ENCODE data around the gene C2CD3. TPM values are rescaled to one million over a fixed set of nuclear protein-coding genes. Genes with fewer than 3 reads are reported as not detected.

Gene C2CD3
- total and polyA plus RNA-seq, 10 of the 15 experiments (the other 5 are each of a cell fraction or from before 2014, with no cell fraction given): 2.3 to 24.0 (median 16.3) TPM

DNA sequence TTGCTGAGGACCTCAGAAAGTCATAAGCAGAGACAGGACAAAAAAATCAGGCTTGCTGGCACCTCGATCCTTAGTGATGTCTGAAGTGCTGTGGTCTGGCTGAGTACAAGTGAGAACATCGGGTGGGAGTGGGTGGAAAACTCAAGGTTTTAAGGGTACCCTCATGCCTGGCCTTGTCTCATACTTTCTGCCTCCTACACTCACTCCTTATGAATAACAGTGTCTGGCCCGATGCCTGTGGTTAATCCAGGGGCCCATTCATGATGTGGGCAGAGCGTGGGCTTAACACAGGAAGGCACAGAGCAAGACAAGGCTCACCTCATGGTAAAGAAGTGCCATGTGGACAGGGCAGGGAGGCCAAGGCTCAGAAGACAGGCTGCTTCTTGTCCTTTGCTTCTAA, 150.9 kb downstream of the C2CD3 start (continued):
- TF ChIP-seq, protein P1, sequence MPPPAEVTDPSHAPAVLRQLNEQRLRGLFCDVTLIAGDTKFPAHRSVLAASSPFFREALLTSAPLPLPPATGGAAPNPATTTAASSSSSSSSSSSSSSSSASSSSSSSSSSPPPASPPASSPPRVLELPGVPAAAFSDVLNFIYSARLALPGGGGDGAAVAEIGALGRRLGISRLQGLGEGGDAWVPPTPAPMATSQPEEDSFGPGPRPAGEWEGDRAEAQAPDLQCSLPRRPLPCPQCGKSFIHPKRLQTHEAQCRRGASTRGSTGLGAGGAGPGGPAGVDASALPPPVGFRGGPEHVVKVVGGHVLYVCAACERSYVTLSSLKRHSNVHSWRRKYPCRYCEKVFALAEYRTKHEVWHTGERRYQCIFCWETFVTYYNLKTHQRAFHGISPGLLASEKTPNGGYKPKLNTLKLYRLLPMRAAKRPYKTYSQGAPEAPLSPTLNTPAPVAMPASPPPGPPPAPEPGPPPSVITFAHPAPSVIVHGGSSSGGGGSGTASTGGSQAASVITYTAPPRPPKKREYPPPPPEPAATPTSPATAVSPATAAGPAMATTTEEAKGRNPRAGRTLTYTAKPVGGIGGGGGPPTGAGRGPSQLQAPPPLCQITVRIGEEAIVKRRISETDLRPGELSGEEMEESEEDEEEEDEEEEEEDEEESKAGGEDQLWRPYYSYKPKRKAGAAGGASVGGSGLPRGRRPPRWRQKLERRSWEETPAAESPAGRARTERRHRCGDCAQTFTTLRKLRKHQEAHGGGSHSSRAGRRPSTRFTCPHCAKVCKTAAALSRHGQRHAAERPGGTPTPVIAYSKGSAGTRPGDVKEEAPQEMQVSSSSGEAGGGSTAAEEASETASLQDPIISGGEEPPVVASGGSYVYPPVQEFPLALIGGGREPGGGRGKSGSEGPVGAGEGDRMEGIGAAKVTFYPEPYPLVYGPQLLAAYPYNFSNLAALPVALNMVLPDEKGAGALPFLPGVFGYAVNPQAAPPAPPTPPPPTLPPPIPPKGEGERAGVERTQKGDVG (CRISPR knock-in tag; IDR thresholded peaks at IDR 0.05): no peak

DNA sequence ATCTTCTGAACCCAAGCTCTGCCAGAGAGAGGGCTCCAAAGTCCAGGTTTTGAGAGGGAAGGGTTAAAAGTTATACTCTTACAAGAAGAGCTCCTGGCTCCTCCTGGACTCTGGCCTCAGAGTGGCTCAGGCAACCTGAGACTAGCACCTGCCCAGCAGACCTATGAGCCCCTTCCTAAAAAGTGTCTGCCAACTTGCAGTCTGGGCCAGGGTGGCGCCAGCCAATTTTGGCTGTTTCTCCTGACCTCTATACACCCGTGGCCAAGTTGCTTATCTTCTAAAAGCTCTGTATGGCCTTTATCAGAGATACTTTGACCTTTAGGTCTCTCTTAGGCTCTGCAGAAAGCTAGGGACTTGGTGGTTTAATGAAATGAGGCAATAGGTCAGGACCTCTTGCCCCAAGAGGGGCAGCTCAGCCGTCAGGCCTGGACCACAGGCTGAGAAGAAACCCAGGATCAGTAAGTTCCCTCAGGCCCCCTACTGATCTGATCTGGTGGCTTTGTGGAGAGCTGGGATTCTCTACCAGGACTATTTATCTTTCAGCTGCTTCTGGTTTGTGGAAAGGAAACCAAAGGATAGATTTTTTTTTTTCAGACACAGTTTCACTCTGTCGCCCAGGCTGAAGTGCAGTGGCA, 151.6 kb downstream of the C2CD3 start:
- Histone ChIP-seq H3K4me1 (ENCODE audit: control insufficient read depth, insufficient read depth, low read length) (peaks cover 21% of the 10 kb centered on the region), H3K4me2 (ENCODE audit: control insufficient read depth, insufficient read depth) (no peak overlapping the region), H3K27me3 (replicated peaks in 1 of 2; ENCODE audit: control insufficient read depth in 2 of 2, insufficient read depth in 2 of 2, low read length in 1 of 2) (no peaks in the 10 kb centered on the region), H3K79me2 (ENCODE audit: control insufficient read depth, insufficient read depth, low read length) (no peaks in the 10 kb centered on the region), H3K27ac (ENCODE audit: control insufficient read depth, insufficient read depth) (no peak overlapping the region), H3K9me3 (replicated peaks; ENCODE audit: control insufficient read depth, insufficient read depth, low read length) (no peaks in the 10 kb centered on the region), H3K9ac (ENCODE audit: control insufficient read depth, insufficient read depth, low read length) (no peak overlapping the region), H4K20me1 (ENCODE audit: control insufficient read depth, insufficient read depth) (no peaks in the 10 kb centered on the region), H3K36me3 (ENCODE audit: control insufficient read depth in 2 of 2, insufficient read depth in 2 of 2, low read length in 1 of 2) (peaks cover 0 to 1% of the 10 kb centered on the region in 2 experiments; a peak in 3 of 4 replicates), H3K4me3 (no peak overlapping the region), H2AFZ (ENCODE audit: control insufficient read depth, low read depth, low read length) (no peak overlapping the region)
- in situ Hi-C loops (cut with MboI) (no loop called here), intact Hi-C loops (cut with micrococcal nuclease; ENCODE audit: unreplicated experiment) (no loop called here)
- 0 out of 2 replicates have a peak, but pooled peaks have one; percentile 19 for TF ChIP-seq NR2F1 (conservative IDR thresholded peaks at IDR 0.05)
- no peak for TF ChIP-seq SRF (IDR thresholded peaks at IDR 0.05; ENCODE audit: low read depth in 2 of 2, low read length in 2 of 2)
- CTCF ChIA-PET: interaction anchor here (0.6 to 2.1 kb wide), 5 partner anchors 14 to 39 kb away, joined by 3 to 5 read pairs (median 5); no protein-coding TSS in a partner anchor
- RAD21 ChIA-PET (ENCODE audit: unreplicated experiment): interaction anchor here (1.1 to 3.5 kb wide), 3 partner anchors 22 to 39 kb away, joined by 3 to 31 read pairs (median 10); no protein-coding TSS in a partner anchor
- SMC1A ChIA-PET (ENCODE audit: uncharacterized antibody, unreplicated experiment): interaction anchor here (0.8 to 3.7 kb wide), 6 partner anchors 14 to 56 kb away, joined by 3 to 49 read pairs (median 5); partner anchors contain the start of gene UCP2
- ATAC-seq (no peak), DNase-seq (ENCODE audit: low read depth, low spot score) (no peak), FAIRE-seq (no peak)
- WGBS (ENCODE audit: insufficient coverage, insufficient replicate concordance, low lambda C conversion rate, missing lambda C conversion rate): 100% methylated on average over 4 of the region's 4 CpGs
- POLR2A ChIA-PET: interaction anchor here (1.1 to 3.1 kb wide), 3 partner anchors 9 to 39 kb away, joined by 3 to 20 read pairs (median 5); partner anchors contain the start of gene UCP2
- no TSS peak for BruUV-seq (replicated peaks)
